Measurements from ENCODE around the gene SSH2. TPM values are rescaled to one million over a fixed set of nuclear protein-coding genes. Genes with fewer than 3 reads are reported as not detected.

The SSH2 gene
- polyA plus RNA-seq, 1 donor from 2014 or later: 16.6 TPM

DNA sequence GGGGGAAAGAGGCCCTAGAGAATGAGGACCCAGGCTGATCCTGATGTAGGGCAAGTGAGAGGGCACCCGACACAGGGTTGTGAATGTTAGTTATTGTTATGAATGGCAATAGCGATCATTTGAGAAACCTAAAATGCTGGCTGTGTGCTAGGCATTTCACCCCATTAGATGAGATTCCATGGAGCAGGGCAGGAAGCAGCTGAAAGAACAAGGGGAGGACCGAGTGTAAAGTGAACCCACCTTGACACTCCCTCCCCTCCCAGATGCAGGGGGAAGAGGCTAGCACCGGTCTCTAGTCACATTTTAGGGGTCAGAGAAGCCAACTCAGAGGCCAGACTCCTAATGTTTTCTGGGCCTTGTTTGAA, 306.8 kb downstream of the SSH2 start (continued):
- TF ChIP-seq TAF1 (IDR thresholded peaks at IDR 0.05; ENCODE audit: low read depth) (no peak), POLR2AphosphoS5 (IDR thresholded peaks at IDR 0.05) (no peak), MXI1 (conservative IDR thresholded peaks at IDR 0.05; ENCODE audit: poor library complexity, severe bottlenecking) (no peak)

DNA sequence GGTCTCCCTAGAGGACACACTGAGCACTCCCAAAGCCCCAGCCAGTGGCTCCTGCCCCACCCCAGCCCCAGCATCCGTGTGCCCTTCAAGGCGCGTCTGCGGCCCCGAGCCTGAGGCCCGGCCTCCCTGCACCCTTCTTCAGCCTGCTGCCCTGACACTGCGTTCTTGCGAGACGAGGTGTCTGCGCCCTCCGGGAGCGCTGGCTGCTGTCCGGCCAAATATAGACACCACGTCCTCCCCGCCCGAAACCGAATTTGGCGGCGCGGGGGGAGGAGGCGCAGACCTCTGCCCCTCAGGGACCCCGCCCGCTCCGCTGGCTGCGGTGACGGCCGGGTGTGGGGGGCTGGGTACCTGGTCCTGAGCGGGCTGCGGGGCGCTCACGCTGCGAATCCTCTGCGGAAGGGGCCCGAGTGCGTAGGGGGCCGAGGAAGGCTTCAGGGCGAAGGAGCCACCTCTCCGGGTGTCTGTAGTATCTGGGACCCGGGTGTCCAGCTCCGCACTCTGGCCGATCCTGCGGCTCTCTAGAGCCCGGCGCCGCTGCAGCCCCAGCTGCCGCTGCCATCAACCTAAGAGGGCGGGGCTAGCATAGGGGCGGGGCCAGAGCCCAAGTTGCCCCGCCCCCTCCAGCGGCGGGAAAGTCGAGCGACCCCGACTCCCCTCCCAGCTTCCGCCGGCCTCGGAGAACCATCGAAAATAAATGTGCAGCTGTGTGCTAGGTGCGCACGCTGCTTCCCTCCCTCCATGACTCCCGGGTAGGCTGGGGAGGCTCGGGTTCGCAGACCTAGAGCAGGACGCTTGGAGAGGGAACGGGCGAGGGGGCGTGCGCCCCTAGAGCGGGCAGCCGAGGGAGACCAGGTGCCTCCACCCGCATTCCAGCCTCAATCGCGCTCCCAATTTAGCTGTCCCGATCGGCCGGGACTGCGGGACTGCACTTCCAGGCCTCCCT, 307.4 kb downstream of the SSH2 start, which contains the start of gene CORO6:
CORO6 (minus strand) TSS at position 576 of the 946 bp plus-strand sequence. CDS start 1,491 bp downstream, outside the sequence.
- no peak within 1 kb of the TSS for H2AFZ ChIP-seq (ENCODE audit: low read depth, low read length)
- no peak within 1 kb of the TSS for H3K4me2 ChIP-seq (ENCODE audit: low read length)
- no peaks in the 10 kb centered on the region for H3K79me2 ChIP-seq (replicated peaks; ENCODE audit: insufficient read depth, low read length)
- peaks cover 41% of the 10 kb centered on the region for H3K27me3 ChIP-seq (ENCODE audit: insufficient read depth, low read depth, low read length)
- no peak within 1 kb of the TSS for H3K27ac ChIP-seq (ENCODE audit: low read length)
- TF ChIP-seq MXI1 (conservative IDR thresholded peaks at IDR 0.05; ENCODE audit: poor library complexity, severe bottlenecking): peak; percentile 51
- no peak for TF ChIP-seq POLR2AphosphoS5 (IDR thresholded peaks at IDR 0.05)
- H3K36me3 ChIP-seq (ENCODE audit: insufficient read depth, low read length): no peaks in the 10 kb centered on the region
- no peaks in the 10 kb centered on the region for H3K9me2 ChIP-seq (ENCODE audit: insufficient read depth, low read length)
- no peaks in the 10 kb centered on the region for H3F3A ChIP-seq (ENCODE audit: insufficient read depth, low read length, poor library complexity, severe bottlenecking)
- peak within 1 kb of the TSS; percentile 36 for H3K9ac ChIP-seq (ENCODE audit: low read length)
- H4K20me1 ChIP-seq (ENCODE audit: insufficient read depth): no peaks in the 10 kb centered on the region
- H3K4me3 ChIP-seq (ENCODE audit: low read length): peak within 1 kb of the TSS; percentile 68
- no peaks in the 10 kb centered on the region for H3K9me3 ChIP-seq (ENCODE audit: low read length)

DNA sequence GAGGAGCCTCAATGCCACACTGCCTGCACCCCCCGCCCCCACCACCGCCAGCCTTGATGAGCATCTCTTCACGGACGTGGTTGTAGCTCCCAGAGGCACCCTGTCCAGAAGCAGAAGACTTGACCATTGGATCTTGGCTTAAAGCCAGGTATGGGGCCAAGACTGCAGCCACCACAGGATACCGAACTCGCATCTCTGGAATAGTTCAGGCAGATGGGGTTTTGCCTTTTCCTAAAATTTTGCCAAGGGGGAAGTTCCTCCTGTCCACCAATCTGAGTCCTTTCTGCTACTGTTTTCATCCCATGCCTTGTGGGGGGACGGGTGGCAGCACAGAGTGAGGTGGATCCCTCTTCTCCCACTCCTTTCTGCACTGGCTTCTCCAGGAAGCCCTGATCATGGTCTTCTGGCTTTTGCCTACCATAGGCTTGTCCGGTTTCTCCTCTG, 308.3 kb downstream of the SSH2 start:
- no peaks in the 10 kb centered on the region for H3F3A ChIP-seq (ENCODE audit: insufficient read depth, low read length, poor library complexity, severe bottlenecking)
- no peak overlapping the region for H3K9ac ChIP-seq (ENCODE audit: low read length)
- H3K79me2 ChIP-seq (replicated peaks; ENCODE audit: insufficient read depth, low read length): no peaks in the 10 kb centered on the region
- no peak for TF ChIP-seq TAF1 (IDR thresholded peaks at IDR 0.05; ENCODE audit: low read depth)
- TF ChIP-seq, protein P1, sequence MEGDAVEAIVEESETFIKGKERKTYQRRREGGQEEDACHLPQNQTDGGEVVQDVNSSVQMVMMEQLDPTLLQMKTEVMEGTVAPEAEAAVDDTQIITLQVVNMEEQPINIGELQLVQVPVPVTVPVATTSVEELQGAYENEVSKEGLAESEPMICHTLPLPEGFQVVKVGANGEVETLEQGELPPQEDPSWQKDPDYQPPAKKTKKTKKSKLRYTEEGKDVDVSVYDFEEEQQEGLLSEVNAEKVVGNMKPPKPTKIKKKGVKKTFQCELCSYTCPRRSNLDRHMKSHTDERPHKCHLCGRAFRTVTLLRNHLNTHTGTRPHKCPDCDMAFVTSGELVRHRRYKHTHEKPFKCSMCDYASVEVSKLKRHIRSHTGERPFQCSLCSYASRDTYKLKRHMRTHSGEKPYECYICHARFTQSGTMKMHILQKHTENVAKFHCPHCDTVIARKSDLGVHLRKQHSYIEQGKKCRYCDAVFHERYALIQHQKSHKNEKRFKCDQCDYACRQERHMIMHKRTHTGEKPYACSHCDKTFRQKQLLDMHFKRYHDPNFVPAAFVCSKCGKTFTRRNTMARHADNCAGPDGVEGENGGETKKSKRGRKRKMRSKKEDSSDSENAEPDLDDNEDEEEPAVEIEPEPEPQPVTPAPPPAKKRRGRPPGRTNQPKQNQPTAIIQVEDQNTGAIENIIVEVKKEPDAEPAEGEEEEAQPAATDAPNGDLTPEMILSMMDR (IDR thresholded peaks at IDR 0.05; ENCODE audit: poor library complexity, severe bottlenecking): no peak
- no peak for TF ChIP-seq MXI1 (conservative IDR thresholded peaks at IDR 0.05; ENCODE audit: poor library complexity, severe bottlenecking)
- no peak for TF ChIP-seq EP300 (conservative IDR thresholded peaks at IDR 0.05; ENCODE audit: poor library complexity, severe bottlenecking)
- TF ChIP-seq POLR2AphosphoS5 (IDR thresholded peaks at IDR 0.05): no peak
- TF ChIP-seq EZH2 (IDR thresholded peaks at IDR 0.05; ENCODE audit: borderline replicate concordance, insufficient read depth, low read length, poor library complexity, severe bottlenecking): no peak
- no peak for TF ChIP-seq SMC3 (conservative IDR thresholded peaks at IDR 0.05; ENCODE audit: poor library complexity)
- no peak for TF ChIP-seq RAD21 (conservative IDR thresholded peaks at IDR 0.05)
- H3K9me3 ChIP-seq (ENCODE audit: low read length): peaks cover under 1% of the 10 kb centered on the region
- peaks cover 49% of the 10 kb centered on the region for H3K27me3 ChIP-seq (ENCODE audit: insufficient read depth, low read depth, low read length)
- no peak overlapping the region for H2AFZ ChIP-seq (ENCODE audit: low read depth, low read length)
- H3K9me2 ChIP-seq (ENCODE audit: insufficient read depth, low read length): no peaks in the 10 kb centered on the region
- no peaks in the 10 kb centered on the region for H3K36me3 ChIP-seq (ENCODE audit: insufficient read depth, low read length)
- H3K4me2 ChIP-seq (ENCODE audit: low read length): no peak overlapping the region
- no peaks in the 10 kb centered on the region for H4K20me1 ChIP-seq (ENCODE audit: insufficient read depth)
- no peak overlapping the region for H3K27ac ChIP-seq (ENCODE audit: low read length)
- H3K4me3 ChIP-seq (ENCODE audit: low read length): peak overlapping the region; percentile 68

Measured in neural cell (in vitro differentiated cells).